ENCODE measurements around the gene SLC25A6. TPM values are rescaled to one million over a fixed set of nuclear protein-coding genes. Genes with fewer than 3 reads are reported as not detected.

The SLC25A6 gene
- total RNA-seq, 1 experiment from 2014 or later = 455 TPM

DNA sequence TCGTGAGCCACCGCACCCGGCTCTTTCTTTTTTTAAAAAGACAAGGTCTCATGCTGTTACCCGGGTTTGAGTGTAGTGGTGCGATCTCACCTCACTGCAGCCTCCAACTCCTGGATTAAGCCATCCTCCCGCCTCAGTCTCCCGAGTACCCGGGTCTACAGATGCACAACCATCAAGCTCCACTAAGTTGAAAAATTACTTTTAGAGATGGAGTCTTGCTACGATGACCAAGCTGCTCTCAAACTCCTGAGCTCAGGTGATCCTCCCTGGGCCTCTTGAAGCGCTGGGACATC is 2.0 kb downstream of the SLC25A6 start:
- ChIA-PET CTCF (no interaction called here), POLR2A (no interaction called here)
- TF ChIP-seq, protein P1, sequence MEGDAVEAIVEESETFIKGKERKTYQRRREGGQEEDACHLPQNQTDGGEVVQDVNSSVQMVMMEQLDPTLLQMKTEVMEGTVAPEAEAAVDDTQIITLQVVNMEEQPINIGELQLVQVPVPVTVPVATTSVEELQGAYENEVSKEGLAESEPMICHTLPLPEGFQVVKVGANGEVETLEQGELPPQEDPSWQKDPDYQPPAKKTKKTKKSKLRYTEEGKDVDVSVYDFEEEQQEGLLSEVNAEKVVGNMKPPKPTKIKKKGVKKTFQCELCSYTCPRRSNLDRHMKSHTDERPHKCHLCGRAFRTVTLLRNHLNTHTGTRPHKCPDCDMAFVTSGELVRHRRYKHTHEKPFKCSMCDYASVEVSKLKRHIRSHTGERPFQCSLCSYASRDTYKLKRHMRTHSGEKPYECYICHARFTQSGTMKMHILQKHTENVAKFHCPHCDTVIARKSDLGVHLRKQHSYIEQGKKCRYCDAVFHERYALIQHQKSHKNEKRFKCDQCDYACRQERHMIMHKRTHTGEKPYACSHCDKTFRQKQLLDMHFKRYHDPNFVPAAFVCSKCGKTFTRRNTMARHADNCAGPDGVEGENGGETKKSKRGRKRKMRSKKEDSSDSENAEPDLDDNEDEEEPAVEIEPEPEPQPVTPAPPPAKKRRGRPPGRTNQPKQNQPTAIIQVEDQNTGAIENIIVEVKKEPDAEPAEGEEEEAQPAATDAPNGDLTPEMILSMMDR (IDR thresholded peaks at IDR 0.05; ENCODE audit: insufficient read depth in 1 of 2, low read depth in 1 of 2, low read length in 1 of 2, severe bottlenecking in 1 of 2, unreplicated experiment in 1 of 2) = no peak
- Histone ChIP-seq H3K9me3 (no peaks in the 10 kb centered on the region), H3K4me1 (0 out of 2 replicates have a peak, but pooled peaks cover 5% of the 10 kb centered on the region), H3K4me3 (ENCODE audit: low read depth, low read length) (no peak overlapping the region), H3K27me3 (replicated peaks; ENCODE audit: control insufficient read depth, insufficient read depth, low read length) (no peaks in the 10 kb centered on the region), H3K36me3 (ENCODE audit: control insufficient read depth, insufficient read depth, low read length) (peaks cover 19% of the 10 kb centered on the region)
- H3K9me3 Mint-ChIP-seq (ENCODE audit: unreplicated experiment) = no peaks in the 10 kb centered on the region
- H3K27me3 Mint-ChIP-seq (ENCODE audit: insufficient read depth, unreplicated experiment) = no peaks in the 10 kb centered on the region
- intact Hi-C loops (cut with micrococcal nuclease; ENCODE audit: unreplicated experiment) = no loop called here
- peak in 1 of 2 experiments; percentile 24 for DNase-seq
- peaks cover 19% of the 10 kb centered on the region for H3K4me1 Mint-ChIP-seq (ENCODE audit: low read depth, unreplicated experiment)
- H3K4me3 Mint-ChIP-seq (ENCODE audit: unreplicated experiment) = peak overlapping the region; percentile 31
- peaks cover 93% of the 10 kb centered on the region for H3K36me3 Mint-ChIP-seq (ENCODE audit: insufficient read depth, unreplicated experiment)
- no peak overlapping the region for H3K27ac Mint-ChIP-seq (ENCODE audit: unreplicated experiment)
- BruUV-seq (replicated peaks) = no TSS peak

DNA sequence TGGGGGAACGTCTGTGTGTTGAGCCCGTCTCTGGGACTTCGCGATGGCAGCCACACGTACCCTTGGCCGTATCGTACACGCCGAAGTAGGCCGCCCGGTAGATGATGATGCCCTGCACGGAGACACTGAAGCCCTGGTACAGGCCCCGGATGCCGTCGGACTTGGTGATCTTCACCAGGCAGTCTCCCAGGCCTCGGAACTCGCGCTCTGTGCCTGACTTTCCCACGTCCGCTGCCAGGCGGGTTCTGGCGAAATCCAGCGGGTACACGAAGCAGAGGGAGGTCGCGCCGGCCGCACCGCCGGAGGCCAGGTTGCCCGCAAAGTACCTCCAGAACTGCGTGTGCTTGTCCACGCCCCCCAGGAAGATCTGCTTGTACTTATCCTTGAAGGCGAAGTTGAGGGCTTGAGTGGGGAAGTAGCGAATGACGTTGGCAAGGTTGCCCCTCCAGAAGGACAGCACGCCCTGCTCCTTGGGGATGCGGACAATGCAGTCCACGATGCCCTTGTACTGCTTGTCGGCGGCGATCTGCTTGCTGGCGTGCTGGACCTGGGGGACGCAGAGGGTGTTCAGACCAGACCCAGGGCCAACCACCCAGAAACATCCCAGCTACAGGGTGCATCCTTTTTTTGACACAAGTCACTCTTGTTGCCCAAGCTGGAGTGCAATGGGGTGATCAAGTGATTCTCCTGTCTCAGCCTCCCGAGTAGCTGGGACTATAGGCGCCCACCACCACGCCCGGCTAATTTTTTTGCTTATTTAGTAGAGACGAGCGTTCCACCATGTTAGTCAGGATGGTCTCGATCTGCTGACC is 2.5 kb downstream of the SLC25A6 start:
- Mint-ChIP-seq H3K9me3 (ENCODE audit: unreplicated experiment) (no peaks in the 10 kb centered on the region), H3K4me1 (ENCODE audit: low read depth, unreplicated experiment) (peaks cover 15% of the 10 kb centered on the region), H3K27ac (ENCODE audit: unreplicated experiment) (no peak overlapping the region), H3K27me3 (ENCODE audit: insufficient read depth, unreplicated experiment) (no peaks in the 10 kb centered on the region), H3K36me3 (ENCODE audit: insufficient read depth, unreplicated experiment) (peaks cover 93% of the 10 kb centered on the region), H3K4me3 (ENCODE audit: unreplicated experiment) (peak overlapping the region; percentile 55)
- Histone ChIP-seq H3K9me3 (no peaks in the 10 kb centered on the region), H3K4me3 (ENCODE audit: low read depth, low read length) (no peak overlapping the region), H3K36me3 (ENCODE audit: control insufficient read depth, insufficient read depth, low read length) (peaks cover 19% of the 10 kb centered on the region), H3K27me3 (replicated peaks; ENCODE audit: control insufficient read depth, insufficient read depth, low read length) (no peaks in the 10 kb centered on the region), H3K4me1 (0 out of 2 replicates have a peak, but pooled peaks cover 5% of the 10 kb centered on the region)
- ChIA-PET CTCF (no interaction called here), POLR2A (no interaction called here)
- TF ChIP-seq, protein P1 (IDR thresholded peaks at IDR 0.05; ENCODE audit: insufficient read depth in 1 of 2, low read depth in 1 of 2, low read length in 1 of 2, severe bottlenecking in 1 of 2, unreplicated experiment in 1 of 2) = no peak
- intact Hi-C loops (cut with micrococcal nuclease; ENCODE audit: unreplicated experiment) = no loop called here
- no TSS peak for BruUV-seq (replicated peaks)
- DNase-seq = peak in 1 of 2 experiments; percentile 23

DNA sequence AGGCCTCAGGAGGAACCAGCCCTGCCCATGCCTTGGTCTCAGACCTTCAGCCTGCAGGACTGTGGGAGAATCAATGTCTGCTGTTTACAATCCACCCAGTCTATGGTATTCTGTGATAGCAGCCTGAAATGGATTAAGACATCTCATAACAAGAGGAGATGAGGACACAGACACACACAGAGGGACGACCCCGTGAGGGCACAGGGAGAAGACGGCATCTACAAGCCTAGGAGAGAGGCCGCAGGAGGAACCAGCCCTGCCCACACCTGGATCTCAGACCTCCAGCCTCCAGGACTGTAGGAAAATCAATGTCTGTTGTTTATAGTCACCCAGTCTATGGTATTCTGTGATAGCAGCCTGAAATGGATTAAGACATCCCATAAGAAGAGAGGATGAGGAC is 3.3 kb downstream of the SLC25A6 start:
- TF ChIP-seq, protein P1 (IDR thresholded peaks at IDR 0.05; ENCODE audit: insufficient read depth in 1 of 2, low read depth in 1 of 2, low read length in 1 of 2, severe bottlenecking in 1 of 2, unreplicated experiment in 1 of 2) = no peak
- BruUV-seq (replicated peaks) = no TSS peak
- no peaks in the 10 kb centered on the region for H3K27me3 Mint-ChIP-seq (ENCODE audit: insufficient read depth, unreplicated experiment)
- intact Hi-C loops (cut with micrococcal nuclease; ENCODE audit: unreplicated experiment) = no loop called here
- DNase-seq = no peak
- Histone ChIP-seq H3K27me3 (replicated peaks; ENCODE audit: control insufficient read depth, insufficient read depth, low read length) (no peaks in the 10 kb centered on the region), H3K9me3 (no peaks in the 10 kb centered on the region), H3K4me3 (ENCODE audit: low read depth, low read length) (no peak overlapping the region), H3K36me3 (ENCODE audit: control insufficient read depth, insufficient read depth, low read length) (peaks cover 19% of the 10 kb centered on the region), H3K4me1 (0 out of 2 replicates have a peak, but pooled peaks cover 5% of the 10 kb centered on the region)
- H3K4me1 Mint-ChIP-seq (ENCODE audit: low read depth, unreplicated experiment) = peaks cover 8% of the 10 kb centered on the region
- no peaks in the 10 kb centered on the region for H3K9me3 Mint-ChIP-seq (ENCODE audit: unreplicated experiment)
- peak overlapping the region; percentile 55 for H3K4me3 Mint-ChIP-seq (ENCODE audit: unreplicated experiment)
- ChIA-PET POLR2A (no interaction called here), CTCF (no interaction called here)
- H3K36me3 Mint-ChIP-seq (ENCODE audit: insufficient read depth, unreplicated experiment) = peaks cover 98% of the 10 kb centered on the region
- H3K27ac Mint-ChIP-seq (ENCODE audit: unreplicated experiment) = no peak overlapping the region
